ENCODE data around the gene TMEM272.

TMEM272 gene

DNA sequence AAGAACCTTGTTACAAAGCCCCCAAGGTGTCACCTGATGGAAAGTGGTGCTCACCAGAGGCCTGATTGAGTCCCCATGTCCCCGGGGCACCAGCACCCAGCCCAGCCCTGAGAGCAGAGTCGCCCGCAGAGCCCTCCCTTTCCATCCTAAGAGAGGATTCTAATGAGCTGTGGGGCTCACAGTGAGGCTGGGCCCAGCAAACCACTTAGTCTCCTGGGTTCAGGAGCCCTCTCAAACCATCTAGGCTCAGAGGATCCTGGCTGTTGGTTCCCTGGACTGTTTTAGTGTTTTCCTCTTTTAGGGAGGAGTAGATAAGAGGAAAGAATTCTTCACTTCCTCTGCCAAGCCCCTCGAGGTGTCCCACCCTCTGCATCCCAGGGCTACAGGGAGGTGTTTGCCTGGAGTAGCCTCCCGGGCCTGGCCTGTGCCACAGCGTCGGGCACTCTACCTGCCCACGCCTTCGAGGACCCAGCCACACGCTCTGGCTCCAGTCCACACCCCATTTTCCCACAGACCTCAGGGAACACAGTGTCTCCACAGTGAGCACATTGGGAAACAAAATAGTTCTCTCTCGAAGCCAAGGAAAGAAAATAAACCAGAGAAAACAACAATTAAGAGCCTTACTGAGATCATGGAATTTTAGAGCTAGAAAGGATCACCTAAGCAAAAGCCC is 75.4 kb downstream of the TMEM272 start:
- no peaks in the 10 kb centered on the region for H3K27me3 ChIP-seq (ENCODE audit: low read depth)
- H3K9me3 ChIP-seq = no peaks in the 10 kb centered on the region
- H3K4me1 ChIP-seq = no peaks in the 10 kb centered on the region
- H3K36me3 ChIP-seq (replicated peaks) = no peaks in the 10 kb centered on the region
- no peak for DNase-seq (ENCODE audit: low spot score in 2 of 2)
- in situ Hi-C loops (cut with MboI; ENCODE audit: low sequenced_read_pairs) = no loop called here
- no peak overlapping the region for H3K4me3 ChIP-seq

DNA sequence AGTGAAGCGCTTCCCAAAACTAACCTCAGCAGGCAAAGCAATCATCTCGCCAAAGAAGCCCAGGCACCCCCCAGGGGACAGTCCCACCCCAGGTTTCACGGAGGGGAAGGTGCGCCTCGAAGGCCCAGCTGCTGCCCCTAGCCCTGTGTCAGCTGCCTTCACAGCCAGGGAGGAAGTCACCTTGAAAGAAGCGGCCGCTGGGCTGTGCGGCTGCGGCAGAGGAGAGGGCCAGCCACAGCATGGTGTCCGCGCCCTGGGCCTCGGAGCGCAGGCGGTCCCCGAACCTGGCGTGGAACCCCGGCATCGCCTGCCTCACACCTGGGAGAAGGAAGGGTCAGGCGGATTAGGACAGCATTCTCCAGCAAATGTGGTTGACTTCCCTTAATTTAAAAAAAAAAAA is 76.0 kb downstream of the TMEM272 start:
- no peak for DNase-seq (ENCODE audit: low spot score in 2 of 2)
- Histone ChIP-seq H3K4me1 (no peaks in the 10 kb centered on the region), H3K36me3 (replicated peaks) (no peaks in the 10 kb centered on the region), H3K27me3 (ENCODE audit: low read depth) (no peaks in the 10 kb centered on the region), H3K9me3 (no peaks in the 10 kb centered on the region), H3K4me3 (no peak overlapping the region)
- in situ Hi-C loops (cut with MboI; ENCODE audit: low sequenced_read_pairs) = no loop called here

GRCh38 chr13:51768378-51768921 is 76.5 kb downstream of the TMEM272 start:
- no peaks in the 10 kb centered on the region for H3K9me3 ChIP-seq
- no peak for DNase-seq (ENCODE audit: low spot score in 2 of 2)
- H3K4me1 ChIP-seq = no peaks in the 10 kb centered on the region
- no peaks in the 10 kb centered on the region for H3K27me3 ChIP-seq (ENCODE audit: low read depth)
- H3K36me3 ChIP-seq (replicated peaks) = no peaks in the 10 kb centered on the region
- H3K4me3 ChIP-seq = no peak overlapping the region
- in situ Hi-C loops (cut with MboI; ENCODE audit: low sequenced_read_pairs) = no loop called here

DNA sequence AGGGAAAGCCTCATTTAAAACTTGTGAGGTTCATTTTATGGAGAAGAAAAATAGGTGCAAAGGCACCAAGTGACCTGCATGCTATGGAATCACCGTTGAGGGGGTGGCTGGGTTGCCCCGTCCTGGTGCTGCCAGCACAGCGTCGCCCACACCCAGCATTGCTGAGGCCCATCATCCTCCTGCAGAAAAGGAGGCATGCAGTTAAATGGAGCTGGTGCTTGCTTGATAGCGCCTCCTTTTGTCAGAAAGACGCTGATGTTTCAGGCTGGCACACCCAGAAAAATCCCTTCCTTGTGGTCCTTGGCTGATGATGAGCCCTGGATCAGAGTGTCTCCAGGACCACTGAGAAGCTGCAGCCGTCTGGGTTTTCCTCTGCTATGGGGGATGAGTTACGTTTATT is 77.9 kb downstream of the TMEM272 start:
- Histone ChIP-seq H3K9me3 (no peaks in the 10 kb centered on the region), H3K27me3 (ENCODE audit: low read depth) (no peaks in the 10 kb centered on the region), H3K4me1 (no peaks in the 10 kb centered on the region), H3K36me3 (replicated peaks) (no peaks in the 10 kb centered on the region), H3K4me3 (no peak overlapping the region)
- in situ Hi-C loops (cut with MboI; ENCODE audit: low sequenced_read_pairs) = no loop called here
- DNase-seq (ENCODE audit: low spot score in 2 of 2) = no peak

DNA sequence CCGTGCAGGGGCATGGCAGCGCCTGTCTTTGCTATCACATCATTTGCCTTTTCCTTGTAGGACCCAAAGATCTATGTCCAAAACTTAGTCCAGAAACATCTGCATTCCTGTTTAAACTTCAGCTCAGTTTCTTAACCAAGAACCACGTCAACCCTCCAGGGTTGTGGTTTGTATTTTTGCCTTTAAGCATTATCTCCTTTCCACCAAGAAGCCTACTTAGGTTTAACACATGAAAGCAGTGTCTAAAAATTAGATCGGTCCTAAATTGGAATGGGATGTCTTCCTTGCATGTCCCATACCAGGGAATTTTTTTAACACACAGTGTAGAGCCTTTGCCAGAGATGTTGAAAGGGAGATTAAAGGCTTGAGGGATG is 79.8 kb downstream of the TMEM272 start:
- H3K9me3 ChIP-seq = no peaks in the 10 kb centered on the region
- H3K4me1 ChIP-seq = no peaks in the 10 kb centered on the region
- no peak for DNase-seq (ENCODE audit: low spot score in 2 of 2)
- peaks cover 5% of the 10 kb centered on the region; the same call in 1 of the 2 replicates for H3K36me3 ChIP-seq (replicated peaks)
- no peak overlapping the region for H3K4me3 ChIP-seq
- in situ Hi-C loops (cut with MboI; ENCODE audit: low sequenced_read_pairs) = no loop called here
- H3K27me3 ChIP-seq (ENCODE audit: low read depth) = no peaks in the 10 kb centered on the region

DNA sequence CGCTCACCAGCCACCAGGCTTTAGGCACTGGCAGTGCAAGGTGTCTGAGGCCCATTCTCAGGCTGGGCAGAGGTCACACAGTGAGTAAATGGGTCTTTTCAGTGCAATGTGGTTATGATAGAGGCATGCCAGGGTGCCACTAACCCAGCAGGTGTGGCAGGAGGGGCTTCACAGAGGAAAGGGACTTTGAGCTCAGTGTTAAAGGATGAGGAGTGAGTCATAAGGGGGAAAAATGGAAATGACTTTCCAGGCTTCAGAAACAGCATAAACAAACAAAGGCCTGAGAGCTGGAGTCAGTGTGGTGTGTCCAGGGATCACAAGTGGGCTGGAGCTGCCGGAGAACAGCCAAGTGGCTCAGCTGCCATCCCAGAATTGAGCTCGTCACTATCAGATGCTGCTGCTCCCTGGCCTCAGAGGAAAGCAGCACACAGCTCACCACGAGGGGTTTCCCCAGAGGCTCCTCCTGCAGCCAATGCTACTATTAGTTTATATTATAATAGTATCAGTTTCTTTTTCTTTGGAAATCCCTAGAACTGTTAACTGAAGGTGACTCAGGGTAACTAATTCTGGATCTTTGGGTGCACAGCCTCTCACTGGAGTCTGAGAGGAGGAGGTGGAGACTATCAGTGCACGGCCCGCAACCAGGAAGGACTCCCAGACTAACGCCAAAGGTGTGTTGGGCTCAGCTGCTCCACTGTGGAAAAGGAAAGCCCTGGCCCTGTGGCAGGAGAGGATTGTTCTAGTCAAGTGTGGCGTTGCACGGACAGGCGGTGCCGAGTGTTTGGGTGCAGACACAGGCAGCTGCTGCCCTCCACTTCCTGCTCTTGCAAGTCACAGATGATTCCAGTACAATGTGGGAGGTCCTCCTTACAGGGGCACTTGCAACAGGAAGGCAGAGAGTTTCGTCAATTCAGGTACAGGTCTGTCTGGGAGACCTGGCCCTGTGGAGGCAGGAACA is 80.5 kb downstream of the TMEM272 start:
- in situ Hi-C loops (cut with MboI; ENCODE audit: low sequenced_read_pairs) = no loop called here
- Histone ChIP-seq H3K4me1 (no peaks in the 10 kb centered on the region), H3K27me3 (ENCODE audit: low read depth) (no peaks in the 10 kb centered on the region), H3K36me3 (replicated peaks) (peaks cover 5% of the 10 kb centered on the region; the same call in 1 of the 2 replicates), H3K4me3 (no peak overlapping the region), H3K9me3 (no peaks in the 10 kb centered on the region)
- DNase-seq (ENCODE audit: low spot score in 2 of 2) = no peak

DNA sequence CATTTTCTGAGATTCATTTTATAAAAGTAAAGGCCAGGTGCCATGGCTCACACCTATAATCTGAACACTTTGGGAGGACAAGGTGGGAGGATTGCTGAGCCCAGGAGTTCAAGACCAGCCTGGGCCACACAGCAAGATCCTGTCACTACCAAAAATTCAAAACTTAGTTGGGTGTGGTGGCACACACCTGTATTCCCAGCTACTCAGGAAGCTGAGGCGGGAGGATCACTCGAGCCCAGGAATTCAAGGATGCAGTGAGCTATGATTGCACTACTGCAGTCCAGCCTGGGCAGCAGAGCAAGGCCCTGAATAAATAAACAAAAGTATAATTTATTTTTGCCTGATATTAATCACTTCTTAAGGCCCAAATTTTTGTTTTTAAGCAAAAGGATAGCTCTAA is 81.5 kb downstream of the TMEM272 start:
- in situ Hi-C loops (cut with MboI; ENCODE audit: low sequenced_read_pairs) = no loop called here
- H3K36me3 ChIP-seq (replicated peaks) = peaks cover 5% of the 10 kb centered on the region; the same call in 1 of the 2 replicates

More for the DNA sequence above, 81.5 kb downstream of the TMEM272 start:
- DNase-seq (ENCODE audit: low spot score in 2 of 2) = no peak
- no peak overlapping the region for H3K4me3 ChIP-seq
- no peaks in the 10 kb centered on the region for H3K4me1 ChIP-seq
- no peaks in the 10 kb centered on the region for H3K27me3 ChIP-seq (ENCODE audit: low read depth)
- no peaks in the 10 kb centered on the region for H3K9me3 ChIP-seq

Data from HAP-1 (cell line).